Memory B cell (primary cell): Measurements from ENCODE around the gene ARHGAP5.
"Not testable (repeated sequence)": the region's sequence is repeated elsewhere in the genome, so short reads cannot be mapped to it uniquely, and the experiment has no call there.

Experiments used
- ATAC-seq: fragments of 150-1000 bp; cut with Tn5 transposase; 2 replicates; pipeline ENCODE4 v1.10.0; 2021; ENCODE audit warnings: low read depth, mild to moderate bottlenecking, moderate library complexity
- DNase-seq, 2 donors: peaks; one replicate each; pipeline ENCODE4 v3.0.0; 2022; ENCODE audit warnings: low spot score in 2 of 2
- H3K27ac Mint-ChIP-seq: one replicate; pipeline ENCODE4 v1.8.0; 2022; ENCODE audit warnings: mild to moderate bottlenecking, moderate library complexity, mixed read lengths
- H3K27me3 Mint-ChIP-seq: one replicate; pipeline ENCODE4 v1.8.0; 2022; ENCODE audit warnings: mixed read lengths
- H3K36me3 Mint-ChIP-seq: one replicate; pipeline ENCODE4 v1.8.0; 2022; ENCODE audit warnings: mild to moderate bottlenecking, mixed read lengths
- H3K4me1 Mint-ChIP-seq: one replicate; pipeline ENCODE4 v1.8.0; 2022; ENCODE audit warnings: mixed read lengths
- H3K4me3 Mint-ChIP-seq: one replicate; pipeline ENCODE4 v1.8.0; 2022; ENCODE audit warnings: mild to moderate bottlenecking, moderate library complexity, mixed read lengths
- H3K9me3 Mint-ChIP-seq: one replicate; pipeline ENCODE4 v1.8.0; 2022; ENCODE audit warnings: mixed read lengths

Gene ARHGAP5

DNA sequence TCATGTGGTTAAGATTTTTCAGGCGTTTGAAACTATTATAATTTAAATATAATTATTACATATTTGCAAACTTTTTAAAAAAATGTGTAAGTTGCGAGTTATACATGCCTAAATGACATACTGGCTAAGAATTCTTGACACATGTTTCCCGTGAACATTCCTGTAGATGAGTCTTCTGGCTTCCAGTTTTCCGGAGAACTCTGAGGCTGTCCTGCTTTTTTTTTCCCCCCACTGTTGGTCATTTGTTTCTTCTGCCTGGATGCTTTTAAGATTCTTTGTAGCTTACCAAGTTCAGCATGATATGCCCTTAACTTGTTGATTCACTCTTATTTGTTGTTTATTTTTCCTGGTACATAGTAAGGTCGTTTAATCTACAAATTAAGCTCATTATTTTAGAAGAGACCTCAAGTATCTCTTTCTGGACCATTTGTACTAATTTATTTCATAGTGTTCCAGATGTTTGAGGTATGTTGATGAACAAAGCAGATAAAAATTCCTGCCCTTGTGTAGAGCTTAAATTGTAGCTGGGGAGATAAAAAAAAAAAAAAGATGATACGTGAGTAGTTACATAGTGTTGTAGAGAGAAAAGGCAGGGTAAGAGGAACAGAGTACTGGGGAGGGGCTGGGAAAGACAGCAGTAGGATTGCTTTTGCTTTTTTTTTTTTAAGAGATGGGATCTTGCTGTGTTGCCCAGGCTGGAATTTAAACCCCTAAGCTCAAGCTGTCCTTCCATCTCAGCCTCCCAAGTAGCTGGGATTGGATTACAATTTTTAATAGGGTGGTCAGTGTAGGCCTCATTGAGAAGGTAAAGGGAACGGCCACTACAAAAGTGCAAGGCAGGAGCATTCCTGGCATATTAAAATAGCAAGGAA, 32.8 kb downstream of the ARHGAP5 start:
- DNase-seq: no peak
- Mint-ChIP-seq H3K4me3 (no peak overlapping the region), H3K4me1 (peaks cover 20% of the 10 kb centered on the region), H3K27me3 (no peaks in the 10 kb centered on the region), H3K27ac (no peak overlapping the region), H3K9me3 (no peaks in the 10 kb centered on the region), H3K36me3 (peaks cover 16% of the 10 kb centered on the region)
- ATAC-seq: no peak

DNA sequence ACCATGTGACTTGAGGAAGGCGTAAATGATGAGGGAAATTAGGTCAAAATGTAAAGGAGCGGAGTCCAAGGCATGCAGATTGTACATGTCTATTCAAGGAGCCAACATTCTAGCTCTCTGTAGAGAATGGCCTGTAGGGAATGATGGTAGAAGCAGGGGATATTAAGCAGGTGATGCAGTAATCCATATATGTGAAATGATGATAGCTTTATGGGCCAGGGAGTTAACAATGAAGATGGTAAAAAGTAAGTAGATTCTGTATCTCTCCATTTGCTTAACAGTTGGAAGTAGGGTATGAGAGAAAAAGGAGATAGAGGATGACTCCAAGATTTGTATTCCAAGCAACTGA, 33.4 kb downstream of the ARHGAP5 start:
- Mint-ChIP-seq H3K4me3 (no peak overlapping the region), H3K9me3 (no peaks in the 10 kb centered on the region), H3K27ac (peak overlapping the region; percentile 24), H3K4me1 (peaks cover 19% of the 10 kb centered on the region), H3K27me3 (no peaks in the 10 kb centered on the region), H3K36me3 (peaks cover 16% of the 10 kb centered on the region)
- ATAC-seq (no peak), DNase-seq (no peak)

DNA sequence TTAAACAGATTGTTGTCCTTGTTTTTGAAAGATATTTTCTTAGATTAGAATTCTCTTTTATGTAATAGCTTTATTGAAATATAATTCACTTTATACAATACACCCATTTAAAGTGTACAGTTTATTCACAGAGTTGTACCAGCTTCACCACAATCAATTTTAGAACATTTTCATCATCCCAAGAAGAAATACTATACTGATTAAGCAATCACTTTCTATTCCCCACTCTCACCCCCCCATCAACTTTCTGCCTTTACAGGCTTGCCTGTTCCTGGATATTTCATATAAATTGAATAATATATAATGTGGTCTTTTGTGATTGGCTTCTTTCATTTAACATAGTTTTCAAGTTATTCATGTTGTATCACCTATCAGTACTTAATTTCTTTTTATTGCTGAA, 44.4 kb downstream of the ARHGAP5 start:
- Mint-ChIP-seq H3K36me3 (peaks cover 32% of the 10 kb centered on the region), H3K4me3 (no peak overlapping the region), H3K27ac (no peak overlapping the region), H3K27me3 (no peaks in the 10 kb centered on the region), H3K4me1 (peaks cover 9% of the 10 kb centered on the region), H3K9me3 (no peaks in the 10 kb centered on the region)
- DNase-seq (no peak), ATAC-seq (no peak)

DNA sequence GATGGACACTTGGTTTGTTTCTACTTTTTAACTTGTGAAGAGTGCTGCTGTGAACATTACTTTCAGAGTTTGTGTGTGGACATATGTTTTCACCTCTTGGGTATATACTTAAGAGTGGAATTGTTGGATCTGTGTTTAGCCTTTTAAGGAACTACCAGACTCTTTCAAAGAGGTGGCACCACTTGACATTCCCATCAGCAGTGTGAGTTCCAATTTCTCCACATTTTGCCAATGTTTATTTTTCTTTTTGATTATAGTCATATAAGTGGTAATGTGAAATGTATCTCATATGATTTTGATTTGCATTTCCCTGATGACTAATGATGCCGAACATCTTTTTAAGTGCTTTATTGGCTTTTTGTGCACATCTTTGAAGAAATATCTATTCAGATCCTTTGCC, 44.8 kb downstream of the ARHGAP5 start:
- no peak for DNase-seq
- Mint-ChIP-seq H3K4me1 (peaks cover 9% of the 10 kb centered on the region), H3K27me3 (no peaks in the 10 kb centered on the region), H3K4me3 (no peak overlapping the region), H3K9me3 (no peaks in the 10 kb centered on the region), H3K36me3 (peaks cover 31% of the 10 kb centered on the region), H3K27ac (no peak overlapping the region)
- ATAC-seq: no peak

DNA sequence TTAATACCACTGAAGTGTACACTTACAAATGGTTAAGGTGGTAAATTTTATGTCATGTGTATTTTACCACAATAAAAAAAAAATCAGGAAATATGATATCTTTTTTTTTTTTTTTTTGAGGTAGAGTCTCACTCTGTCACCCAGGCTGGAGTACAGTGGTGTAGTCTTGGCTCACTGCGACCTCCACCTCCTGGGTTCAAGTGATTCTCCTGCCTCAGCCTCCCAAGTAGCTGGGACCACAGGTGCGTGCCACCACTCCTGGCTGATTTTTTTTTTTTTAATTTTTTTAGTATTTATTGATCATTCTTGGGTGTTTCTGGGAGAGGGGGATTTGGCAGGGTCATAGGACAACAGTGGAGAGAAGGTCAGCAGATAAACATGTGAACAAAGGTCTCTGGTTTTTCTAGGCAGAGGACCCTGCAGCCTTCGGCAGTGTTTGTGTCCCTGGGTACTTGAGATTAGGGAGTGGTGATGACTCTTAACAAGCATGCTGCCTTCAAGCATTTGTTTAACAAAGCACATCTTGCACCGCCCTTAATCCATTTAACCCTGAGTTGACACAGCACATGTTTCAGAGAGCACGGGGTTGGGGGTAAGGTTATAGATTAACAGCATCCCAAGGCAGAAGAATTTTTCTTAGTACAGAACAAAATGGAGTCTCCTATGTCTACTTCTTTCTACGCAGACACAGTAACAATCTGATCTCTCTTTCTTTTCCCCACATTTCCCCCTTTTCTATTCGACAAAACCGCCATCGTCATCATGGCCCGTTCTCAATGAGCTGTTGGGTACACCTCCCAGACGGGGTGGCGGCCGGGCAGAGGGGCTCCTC, 50.0 kb downstream of the ARHGAP5 start:
- H3K27ac Mint-ChIP-seq, DNase-seq, ATAC-seq, H3K27me3 Mint-ChIP-seq, H3K4me3 Mint-ChIP-seq, H3K9me3 Mint-ChIP-seq: not testable (repeated sequence)
- peaks cover 53% of the 10 kb centered on the region for H3K36me3 Mint-ChIP-seq
- H3K4me1 Mint-ChIP-seq: peaks cover 14% of the 10 kb centered on the region

DNA sequence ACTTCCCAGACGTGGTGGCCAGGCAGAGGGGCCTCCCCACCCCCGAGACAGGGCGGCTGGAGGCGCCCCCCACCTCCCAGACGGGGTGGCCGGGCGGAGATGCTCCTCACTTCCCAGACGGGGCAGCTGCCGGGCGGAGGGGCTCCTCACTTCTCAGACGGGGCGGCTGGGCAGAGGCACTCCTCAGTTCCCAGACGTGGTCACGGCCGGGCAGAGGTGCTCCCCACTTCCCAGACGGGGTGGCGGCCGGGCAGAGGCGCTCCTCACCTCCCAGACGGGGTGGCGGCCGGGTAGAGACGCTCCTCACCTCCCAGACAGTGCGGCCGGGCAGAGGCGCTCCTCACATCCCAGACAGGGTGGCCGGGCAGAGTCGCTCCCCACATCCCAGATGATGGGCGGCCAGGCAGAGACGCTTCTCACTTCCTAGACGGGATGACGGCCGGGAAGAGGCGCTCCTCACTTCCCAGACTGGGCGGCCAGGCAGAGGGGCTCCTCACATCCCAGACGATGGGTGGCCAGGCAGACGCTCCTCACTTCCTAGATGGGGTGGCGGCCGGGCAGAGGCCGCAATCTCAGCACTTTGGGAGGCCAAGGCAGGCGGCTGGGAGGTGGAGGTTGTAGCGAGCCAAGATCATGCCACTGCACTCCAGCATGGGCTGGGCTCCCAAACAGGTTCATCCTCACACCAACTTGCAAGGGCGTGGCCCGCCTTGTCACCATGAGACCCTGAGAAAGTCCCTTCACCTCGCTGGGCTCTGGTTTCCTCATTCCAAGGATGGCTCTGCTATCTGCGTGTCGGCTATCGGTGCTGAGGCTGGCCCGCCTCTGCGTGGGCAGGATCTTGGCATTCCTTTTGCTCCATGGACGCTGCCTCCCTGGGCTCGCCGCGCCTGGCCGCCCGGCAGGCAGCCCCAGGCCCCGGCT, 50.9 kb downstream of the ARHGAP5 start:
- not testable (repeated sequence) for H3K27ac Mint-ChIP-seq, H3K27me3 Mint-ChIP-seq, H3K4me3 Mint-ChIP-seq, DNase-seq, ATAC-seq, H3K9me3 Mint-ChIP-seq
- Mint-ChIP-seq H3K36me3 (peaks cover 53% of the 10 kb centered on the region), H3K4me1 (peaks cover 14% of the 10 kb centered on the region)

DNA sequence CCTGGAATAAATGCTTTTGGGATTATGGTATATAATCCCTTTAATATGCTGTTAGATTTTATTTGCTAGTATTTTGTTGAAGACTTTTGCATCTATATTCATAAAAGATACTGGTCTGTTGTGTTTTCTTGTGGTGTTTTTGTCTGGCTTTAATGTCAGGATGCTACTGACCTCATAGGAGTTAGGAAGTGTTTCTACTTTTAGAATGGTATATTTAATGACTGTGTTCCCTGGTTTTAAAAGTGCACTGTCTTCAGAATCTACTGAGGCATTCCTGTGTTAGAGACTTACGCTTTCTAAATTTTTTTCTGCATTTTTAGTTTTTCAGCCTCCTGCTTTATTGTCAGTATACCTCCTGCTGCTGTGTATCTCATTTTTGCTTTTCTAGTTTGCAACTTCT, 51.6 kb downstream of the ARHGAP5 start:
- Mint-ChIP-seq H3K27me3 (no peaks in the 10 kb centered on the region), H3K27ac (no peak overlapping the region), H3K4me3 (no peak overlapping the region), H3K4me1 (peaks cover 18% of the 10 kb centered on the region), H3K36me3 (peaks cover 57% of the 10 kb centered on the region), H3K9me3 (peaks cover 2% of the 10 kb centered on the region)
- ATAC-seq (no peak), DNase-seq (no peak)

DNA sequence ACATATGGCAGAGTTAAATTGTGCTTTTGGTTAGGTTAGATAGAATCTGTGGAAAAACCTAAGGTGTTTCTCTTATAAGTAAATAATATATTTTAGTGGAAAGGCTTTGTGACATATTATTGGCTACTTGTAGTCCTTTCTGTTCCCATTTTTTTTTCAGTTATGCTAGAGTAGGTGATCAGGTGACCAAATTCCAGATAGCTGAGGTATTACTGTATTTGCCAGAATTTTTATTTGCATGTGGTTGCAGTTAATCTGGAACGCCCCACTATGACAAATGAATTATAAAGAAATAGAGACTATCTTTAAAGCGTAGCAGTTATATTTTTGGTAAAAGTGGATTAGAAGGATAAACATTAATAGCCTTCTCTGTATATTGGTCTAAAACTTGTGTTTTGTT, 52.0 kb downstream of the ARHGAP5 start:
- no peaks in the 10 kb centered on the region for H3K27me3 Mint-ChIP-seq
- peaks cover 16% of the 10 kb centered on the region for H3K4me1 Mint-ChIP-seq
- H3K36me3 Mint-ChIP-seq: peaks cover 54% of the 10 kb centered on the region
- H3K4me3 Mint-ChIP-seq: no peak overlapping the region
- peaks cover 2% of the 10 kb centered on the region for H3K9me3 Mint-ChIP-seq
- ATAC-seq: no peak
- DNase-seq: no peak
- H3K27ac Mint-ChIP-seq: no peak overlapping the region

DNA sequence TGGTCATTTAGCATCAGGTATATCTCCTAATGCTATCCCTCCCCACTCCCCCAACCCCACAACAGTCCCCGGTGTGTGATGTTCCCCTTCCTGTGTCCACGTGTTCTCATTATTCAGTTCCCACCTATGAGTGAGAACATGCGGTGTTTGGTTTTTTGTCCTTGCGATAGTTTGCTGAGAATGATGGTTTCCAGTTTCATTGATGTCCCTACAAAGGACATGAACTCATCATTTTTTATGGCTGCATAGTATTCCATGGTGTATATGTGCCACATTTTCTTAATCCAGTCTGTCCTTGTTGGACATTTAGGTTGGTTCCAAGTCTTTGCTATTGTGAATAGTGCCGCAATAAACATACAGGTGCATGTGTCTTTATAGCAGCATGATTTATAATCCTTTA, 54.6 kb downstream of the ARHGAP5 start:
- not testable (repeated sequence) for DNase-seq, H3K9me3 Mint-ChIP-seq, H3K27ac Mint-ChIP-seq, H3K4me3 Mint-ChIP-seq, ATAC-seq, H3K27me3 Mint-ChIP-seq
- H3K36me3 Mint-ChIP-seq: peaks cover 51% of the 10 kb centered on the region
- peaks cover 11% of the 10 kb centered on the region for H3K4me1 Mint-ChIP-seq

DNA sequence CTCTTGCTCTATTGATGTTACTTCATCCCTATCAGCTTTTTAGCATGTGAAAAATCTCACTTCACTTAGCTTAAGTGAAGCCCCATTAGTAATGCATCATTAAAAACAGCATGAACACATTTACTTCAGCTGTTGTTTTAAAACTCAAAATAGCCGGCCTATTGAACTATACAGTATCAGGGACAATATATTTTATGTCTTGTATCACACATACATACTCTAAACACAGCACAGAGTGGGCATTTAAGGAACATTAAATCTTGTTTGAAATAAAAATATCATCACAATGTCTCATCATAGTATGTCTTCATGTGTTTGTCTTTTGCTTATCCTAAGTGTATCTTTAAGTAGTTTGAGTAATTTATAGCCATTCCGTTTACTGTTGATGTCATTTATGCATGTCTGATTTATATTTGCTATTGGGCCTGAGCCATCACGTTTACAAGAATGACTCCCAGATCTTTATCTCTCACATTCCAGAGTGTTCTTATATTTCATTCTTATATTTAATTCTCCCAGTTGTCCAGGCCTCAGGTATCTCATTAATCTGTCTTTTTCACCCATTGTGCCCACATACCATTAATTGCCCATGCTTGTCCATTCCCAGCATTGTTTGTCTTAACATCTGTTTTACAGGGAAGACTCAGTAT, 57.5 kb downstream of the ARHGAP5 start:
- no peak overlapping the region for H3K4me3 Mint-ChIP-seq
- peaks cover 49% of the 10 kb centered on the region for H3K36me3 Mint-ChIP-seq
- no peak for ATAC-seq

DNA sequence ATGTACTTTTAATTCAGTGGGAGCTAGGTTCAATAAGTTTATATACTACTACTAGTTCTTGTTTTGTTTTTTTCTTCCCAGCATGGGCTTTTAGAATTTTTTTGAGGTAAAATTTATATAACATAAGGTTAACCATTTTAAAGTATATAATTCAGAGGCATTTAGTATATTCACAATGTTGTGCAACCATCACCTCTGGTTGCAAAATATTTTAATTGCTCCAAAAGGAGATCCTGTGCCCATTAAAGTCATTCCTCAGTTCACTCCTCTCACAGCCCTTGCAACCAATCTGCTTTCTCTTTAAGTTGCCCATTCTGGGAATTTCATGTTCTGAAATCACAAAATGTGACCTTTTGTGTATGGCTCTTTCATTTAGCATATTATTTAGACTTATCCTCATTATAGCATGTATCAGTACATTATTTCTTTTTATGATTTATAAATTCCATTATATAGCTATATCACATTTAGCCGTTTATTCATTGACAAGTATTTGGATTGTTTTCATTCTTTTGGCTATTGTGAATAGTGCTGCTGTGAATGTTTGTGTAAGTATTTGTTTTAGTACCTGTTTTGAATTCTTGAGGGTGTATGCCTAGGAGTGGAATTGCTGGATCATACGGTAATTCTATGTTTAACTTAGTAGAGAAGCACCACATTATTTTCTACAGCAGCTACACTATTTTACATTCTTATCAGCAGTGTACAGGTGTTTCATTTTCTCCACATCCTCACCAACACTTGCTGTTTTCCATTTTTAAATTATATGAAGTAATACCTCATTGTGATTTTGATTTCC, 59.1 kb downstream of the ARHGAP5 start:
- no peaks in the 10 kb centered on the region for H3K9me3 Mint-ChIP-seq
- ATAC-seq (no peak), DNase-seq (no peak)
- peaks cover 9% of the 10 kb centered on the region for H3K4me1 Mint-ChIP-seq
- peaks cover 44% of the 10 kb centered on the region for H3K36me3 Mint-ChIP-seq
- no peak overlapping the region for H3K4me3 Mint-ChIP-seq
- no peaks in the 10 kb centered on the region for H3K27me3 Mint-ChIP-seq
- H3K27ac Mint-ChIP-seq: no peak overlapping the region

More for the DNA sequence above, 57.5 kb downstream of the ARHGAP5 start:
- no peak for DNase-seq
- no peaks in the 10 kb centered on the region for H3K9me3 Mint-ChIP-seq
- peak overlapping the region; percentile 26 for H3K27ac Mint-ChIP-seq
- H3K27me3 Mint-ChIP-seq: no peaks in the 10 kb centered on the region
- peaks cover 7% of the 10 kb centered on the region for H3K4me1 Mint-ChIP-seq

DNA sequence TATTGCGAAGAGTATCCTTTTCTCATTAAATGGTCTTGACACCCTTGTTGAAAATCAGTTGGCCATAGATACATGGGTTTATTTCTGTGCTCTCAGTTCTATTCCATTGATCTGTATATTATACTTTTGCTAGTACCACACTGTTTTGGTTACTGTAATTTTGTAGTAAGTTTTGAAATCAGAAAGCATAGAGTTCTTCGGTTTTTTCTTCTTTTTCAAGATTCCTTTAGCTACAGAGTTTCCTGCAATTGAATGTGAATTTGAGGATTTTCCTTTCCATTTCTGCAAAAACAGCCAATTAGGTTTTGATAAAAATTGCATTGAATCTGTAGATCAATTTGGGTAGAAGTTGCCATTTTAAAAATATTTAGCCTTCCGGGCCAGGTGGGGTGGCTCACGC, 60.2 kb downstream of the ARHGAP5 start:
- ATAC-seq: no peak
- peaks cover 9% of the 10 kb centered on the region for H3K4me1 Mint-ChIP-seq
- H3K9me3 Mint-ChIP-seq: no peaks in the 10 kb centered on the region
- H3K36me3 Mint-ChIP-seq: peaks cover 38% of the 10 kb centered on the region
- no peak for DNase-seq
- H3K4me3 Mint-ChIP-seq: no peak overlapping the region
- no peaks in the 10 kb centered on the region for H3K27me3 Mint-ChIP-seq
- no peak overlapping the region for H3K27ac Mint-ChIP-seq

DNA sequence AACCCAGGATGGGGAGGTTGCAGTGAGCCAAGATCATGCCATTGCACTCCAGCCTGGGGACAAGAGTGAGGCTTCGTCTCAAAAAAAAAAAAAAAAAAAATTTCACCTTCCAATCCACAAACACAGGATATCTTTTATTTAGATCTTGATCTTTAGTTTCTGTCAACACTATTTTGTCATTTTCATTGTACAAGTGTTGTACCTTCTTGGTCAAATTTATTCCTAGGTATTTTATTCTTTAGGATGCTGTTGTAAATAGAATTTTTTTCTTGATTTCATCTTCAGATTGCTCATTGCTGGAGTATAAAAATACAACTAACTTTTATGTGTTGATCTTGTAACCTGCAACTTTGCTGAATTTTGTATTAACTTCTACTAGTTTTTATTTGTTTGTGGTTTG, 60.8 kb downstream of the ARHGAP5 start:
- Mint-ChIP-seq H3K27me3 (no peaks in the 10 kb centered on the region), H3K4me1 (peaks cover 9% of the 10 kb centered on the region), H3K27ac (no peak overlapping the region), H3K36me3 (peaks cover 37% of the 10 kb centered on the region), H3K9me3 (no peaks in the 10 kb centered on the region), H3K4me3 (no peak overlapping the region)
- no peak for DNase-seq
- ATAC-seq: no peak
